Measurements from ENCODE around the gene NR0B2. TPM values are rescaled to one million over a fixed set of nuclear protein-coding genes. Genes with fewer than 3 reads are reported as not detected.

Gene NR0B2
- total and polyA plus RNA-seq, 2 of the 13 experiments (the other 11 are each of a cell fraction or from before 2014, with no cell fraction given), result 72.5 to 133 TPM

DNA sequence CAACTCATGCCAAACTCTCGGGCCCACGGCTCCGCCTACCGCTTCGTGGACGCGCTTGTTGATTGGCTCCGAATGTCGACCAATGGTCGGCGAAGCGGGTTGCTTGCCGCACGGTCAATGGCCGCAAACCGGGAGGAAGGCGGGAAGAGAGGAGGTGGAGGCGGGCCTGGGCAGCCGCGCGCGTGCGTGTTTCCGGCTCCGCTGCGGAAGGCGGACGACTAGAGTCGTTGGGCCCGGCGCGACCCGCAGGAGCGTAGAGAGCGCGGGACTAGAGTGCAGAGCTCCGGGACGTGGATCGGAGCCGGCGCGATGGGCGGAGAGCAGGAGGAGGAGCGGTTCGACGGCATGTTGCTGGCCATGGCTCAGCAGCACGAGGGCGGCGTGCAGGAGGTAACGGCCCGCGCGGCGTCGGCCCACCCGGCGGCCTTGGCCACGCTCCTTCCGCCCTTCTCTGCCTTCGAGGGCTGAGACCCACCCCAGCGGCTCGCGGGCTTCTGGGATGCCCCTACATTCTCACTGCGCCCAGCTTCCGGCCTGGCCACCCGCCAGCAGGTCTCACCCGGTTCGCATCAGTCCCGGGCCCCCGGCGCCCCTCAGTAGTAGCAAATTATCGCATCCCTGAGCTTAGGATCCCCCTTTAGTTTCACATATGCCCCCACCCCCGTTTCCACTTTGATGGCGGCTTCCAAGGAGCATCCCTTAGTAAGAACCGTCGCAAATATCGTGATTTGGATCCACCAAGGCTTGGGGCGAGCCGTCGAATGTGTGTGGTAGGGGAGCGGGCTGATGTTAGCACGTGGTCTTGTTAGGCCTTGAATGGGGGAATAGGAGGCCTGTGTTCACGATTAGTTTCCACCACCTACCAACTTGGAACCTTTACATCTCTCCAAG lies 8.0 kb upstream of the NR0B2 start, which contains the start of gene NUDC (continued):
- TF ChIP-seq, protein P1, sequence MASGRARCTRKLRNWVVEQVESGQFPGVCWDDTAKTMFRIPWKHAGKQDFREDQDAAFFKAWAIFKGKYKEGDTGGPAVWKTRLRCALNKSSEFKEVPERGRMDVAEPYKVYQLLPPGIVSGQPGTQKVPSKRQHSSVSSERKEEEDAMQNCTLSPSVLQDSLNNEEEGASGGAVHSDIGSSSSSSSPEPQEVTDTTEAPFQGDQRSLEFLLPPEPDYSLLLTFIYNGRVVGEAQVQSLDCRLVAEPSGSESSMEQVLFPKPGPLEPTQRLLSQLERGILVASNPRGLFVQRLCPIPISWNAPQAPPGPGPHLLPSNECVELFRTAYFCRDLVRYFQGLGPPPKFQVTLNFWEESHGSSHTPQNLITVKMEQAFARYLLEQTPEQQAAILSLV (CRISPR knock-in tag; IDR thresholded peaks at IDR 0.05; ENCODE audit: borderline replicate concordance), result peak; percentile 88; the same call in 1 of the 2 replicates
- TF ChIP-seq ZNF577 (CRISPR knock-in tag; IDR thresholded peaks at IDR 0.05; ENCODE audit: borderline replicate concordance, low read depth), result no peak
- no peak; the same call in 1 of the 2 replicates for TF ChIP-seq ZNF367 (CRISPR knock-in tag; IDR thresholded peaks at IDR 0.05; ENCODE audit: borderline replicate concordance)
- TF ChIP-seq, protein P2, sequence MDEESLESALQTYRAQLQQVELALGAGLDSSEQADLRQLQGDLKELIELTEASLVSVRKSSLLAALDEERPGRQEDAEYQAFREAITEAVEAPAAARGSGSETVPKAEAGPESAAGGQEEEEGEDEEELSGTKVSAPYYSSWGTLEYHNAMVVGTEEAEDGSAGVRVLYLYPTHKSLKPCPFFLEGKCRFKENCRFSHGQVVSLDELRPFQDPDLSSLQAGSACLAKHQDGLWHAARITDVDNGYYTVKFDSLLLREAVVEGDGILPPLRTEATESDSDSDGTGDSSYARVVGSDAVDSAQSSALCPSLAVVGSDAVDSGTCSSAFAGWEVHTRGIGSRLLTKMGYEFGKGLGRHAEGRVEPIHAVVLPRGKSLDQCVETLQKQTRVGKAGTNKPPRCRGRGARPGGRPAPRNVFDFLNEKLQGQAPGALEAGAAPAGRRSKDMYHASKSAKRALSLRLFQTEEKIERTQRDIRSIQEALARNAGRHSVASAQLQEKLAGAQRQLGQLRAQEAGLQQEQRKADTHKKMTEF (CRISPR knock-in tag; IDR thresholded peaks at IDR 0.05), result peak; percentile 82
- no peak for TF ChIP-seq XBP1 (CRISPR knock-in tag; IDR thresholded peaks at IDR 0.05)
- TF ChIP-seq, protein P3, sequence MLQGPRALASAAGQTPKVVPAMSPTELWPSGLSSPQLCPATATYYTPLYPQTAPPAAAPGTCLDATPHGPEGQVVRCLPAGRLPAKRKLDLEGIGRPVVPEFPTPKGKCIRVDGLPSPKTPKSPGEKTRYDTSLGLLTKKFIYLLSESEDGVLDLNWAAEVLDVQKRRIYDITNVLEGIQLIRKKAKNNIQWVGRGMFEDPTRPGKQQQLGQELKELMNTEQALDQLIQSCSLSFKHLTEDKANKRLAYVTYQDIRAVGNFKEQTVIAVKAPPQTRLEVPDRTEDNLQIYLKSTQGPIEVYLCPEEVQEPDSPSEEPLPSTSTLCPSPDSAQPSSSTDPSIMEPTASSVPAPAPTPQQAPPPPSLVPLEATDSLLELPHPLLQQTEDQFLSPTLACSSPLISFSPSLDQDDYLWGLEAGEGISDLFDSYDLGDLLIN (CRISPR knock-in tag; IDR thresholded peaks at IDR 0.05; ENCODE audit: borderline replicate concordance), result peak; percentile 82; the same call in 1 of the 2 replicates
- peak; percentile 78 for TF ChIP-seq TBX2 (CRISPR knock-in tag; IDR thresholded peaks at IDR 0.05; ENCODE audit: borderline replicate concordance)
- TF ChIP-seq, protein P4, sequence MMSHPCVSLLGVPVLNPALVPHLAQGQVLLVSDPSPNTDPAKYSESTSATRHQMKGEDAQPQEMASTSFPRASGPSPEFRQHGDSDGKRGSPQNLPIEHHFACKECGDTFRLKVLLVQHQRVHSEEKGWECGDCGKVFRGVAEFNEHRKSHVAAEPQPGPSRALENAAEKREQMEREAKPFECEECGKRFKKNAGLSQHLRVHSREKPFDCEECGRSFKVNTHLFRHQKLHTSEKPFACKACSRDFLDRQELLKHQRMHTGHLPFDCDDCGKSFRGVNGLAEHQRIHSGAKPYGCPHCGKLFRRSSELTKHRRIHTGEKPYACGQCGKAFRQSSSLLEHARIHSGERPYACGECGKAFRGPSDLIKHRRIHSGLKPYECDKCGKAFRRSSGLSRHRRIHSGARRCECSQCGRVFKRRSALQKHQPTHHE (CRISPR knock-in tag; IDR thresholded peaks at IDR 0.05; ENCODE audit: borderline replicate concordance), result no peak
- TF ChIP-seq, protein P5, sequence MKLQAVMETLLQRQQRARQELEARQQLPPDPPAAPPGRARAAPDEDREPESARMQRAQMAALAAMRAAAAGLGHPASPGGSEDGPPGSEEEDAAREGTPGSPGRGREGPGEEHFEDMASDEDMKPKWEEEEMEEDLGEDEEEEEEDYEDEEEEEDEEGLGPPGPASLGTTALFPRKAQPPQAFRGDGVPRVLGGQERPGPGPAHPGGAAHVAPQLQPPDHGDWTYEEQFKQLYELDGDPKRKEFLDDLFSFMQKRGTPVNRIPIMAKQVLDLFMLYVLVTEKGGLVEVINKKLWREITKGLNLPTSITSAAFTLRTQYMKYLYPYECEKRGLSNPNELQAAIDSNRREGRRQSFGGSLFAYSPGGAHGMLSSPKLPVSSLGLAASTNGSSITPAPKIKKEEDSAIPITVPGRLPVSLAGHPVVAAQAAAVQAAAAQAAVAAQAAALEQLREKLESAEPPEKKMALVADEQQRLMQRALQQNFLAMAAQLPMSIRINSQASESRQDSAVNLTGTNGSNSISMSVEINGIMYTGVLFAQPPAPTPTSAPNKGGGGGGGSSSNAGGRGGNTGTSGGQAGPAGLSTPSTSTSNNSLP (IDR thresholded peaks at IDR 0.05; ENCODE audit: low read depth, low read length), result no peak
- TF ChIP-seq, protein P6, sequence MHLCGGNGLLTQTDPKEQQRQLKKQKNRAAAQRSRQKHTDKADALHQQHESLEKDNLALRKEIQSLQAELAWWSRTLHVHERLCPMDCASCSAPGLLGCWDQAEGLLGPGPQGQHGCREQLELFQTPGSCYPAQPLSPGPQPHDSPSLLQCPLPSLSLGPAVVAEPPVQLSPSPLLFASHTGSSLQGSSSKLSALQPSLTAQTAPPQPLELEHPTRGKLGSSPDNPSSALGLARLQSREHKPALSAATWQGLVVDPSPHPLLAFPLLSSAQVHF (CRISPR knock-in tag; IDR thresholded peaks at IDR 0.05), result peak; percentile 76; the same call in 1 of the 2 replicates
- TF ChIP-seq STAT5B (CRISPR knock-in tag; IDR thresholded peaks at IDR 0.05), result no peak
- TF ChIP-seq, protein P7, sequence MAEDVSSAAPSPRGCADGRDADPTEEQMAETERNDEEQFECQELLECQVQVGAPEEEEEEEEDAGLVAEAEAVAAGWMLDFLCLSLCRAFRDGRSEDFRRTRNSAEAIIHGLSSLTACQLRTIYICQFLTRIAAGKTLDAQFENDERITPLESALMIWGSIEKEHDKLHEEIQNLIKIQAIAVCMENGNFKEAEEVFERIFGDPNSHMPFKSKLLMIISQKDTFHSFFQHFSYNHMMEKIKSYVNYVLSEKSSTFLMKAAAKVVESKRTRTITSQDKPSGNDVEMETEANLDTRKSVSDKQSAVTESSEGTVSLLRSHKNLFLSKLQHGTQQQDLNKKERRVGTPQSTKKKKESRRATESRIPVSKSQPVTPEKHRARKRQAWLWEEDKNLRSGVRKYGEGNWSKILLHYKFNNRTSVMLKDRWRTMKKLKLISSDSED (CRISPR knock-in tag; IDR thresholded peaks at IDR 0.05), result 0 out of 2 replicates have a peak, but pooled peaks have one; percentile 6
- TF ChIP-seq ZNF775 (CRISPR knock-in tag; IDR thresholded peaks at IDR 0.05; ENCODE audit: borderline replicate concordance), result no peak
- TF ChIP-seq, protein P8, sequence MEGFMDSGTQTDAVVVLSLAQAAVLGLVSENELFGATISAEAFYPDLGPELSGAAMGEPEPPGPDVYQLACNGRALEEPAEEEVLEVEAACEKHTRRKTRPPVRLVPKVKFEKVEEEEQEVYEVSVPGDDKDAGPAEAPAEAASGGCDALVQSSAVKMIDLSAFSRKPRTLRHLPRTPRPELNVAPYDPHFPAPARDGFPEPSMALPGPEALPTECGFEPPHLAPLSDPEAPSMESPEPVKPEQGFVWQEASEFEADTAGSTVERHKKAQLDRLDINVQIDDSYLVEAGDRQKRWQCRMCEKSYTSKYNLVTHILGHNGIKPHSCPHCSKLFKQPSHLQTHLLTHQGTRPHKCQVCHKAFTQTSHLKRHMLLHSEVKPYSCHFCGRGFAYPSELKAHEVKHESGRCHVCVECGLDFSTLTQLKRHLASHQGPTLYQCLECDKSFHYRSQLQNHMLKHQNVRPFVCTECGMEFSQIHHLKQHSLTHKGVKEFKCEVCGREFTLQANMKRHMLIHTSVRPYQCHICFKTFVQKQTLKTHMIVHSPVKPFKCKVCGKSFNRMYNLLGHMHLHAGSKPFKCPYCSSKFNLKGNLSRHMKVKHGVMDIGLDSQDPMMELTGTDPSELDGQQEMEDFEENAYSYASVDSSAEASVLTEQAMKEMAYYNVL (CRISPR knock-in tag; IDR thresholded peaks at IDR 0.05; ENCODE audit: borderline replicate concordance), result peak; percentile 72; the same call in 1 of the 2 replicates

Data from HepG2 (cell line).